B cell (primary cell): ENCODE results near the gene ITGB7. TPM values are rescaled to one million over a fixed set of nuclear protein-coding genes. Genes with fewer than 3 reads are reported as not detected.

Source experiments
- ATAC-seq: fragments of 200-7000 bp; cut with Tn5 transposase; one replicate; pipeline ENCODE4 v1.10.0; 2021; ENCODE audit warnings: low read depth, mild to moderate bottlenecking, moderate number of reproducible peaks, moderate library complexity
- CTCF ChIA-PET: fragments of 350-600 bp; sonication (Branson Sonifier 250); formaldehyde crosslinking; loops from one replicate; lab custom pipeline; 2021; ENCODE audit warnings: antibody characterized with exemption, inconsistent platforms; lab: Charles Lee
- POLR2A ChIA-PET: fragments of 350-600 bp; sonication (Branson Sonifier 250); formaldehyde crosslinking; loops from one replicate; lab custom pipeline; 2021; ENCODE audit warnings: antibody characterized with exemption; lab: Charles Lee
- DNase-seq: peaks from one replicate; pipeline ENCODE4 v3.0.0; 2013
- H2AFZ ChIP-seq: 2 replicates; pipeline ENCODE4 v1.6.1; 2012; ENCODE audit warnings: mild to moderate bottlenecking, low read depth, low read length; ENCODE audit not compliant: insufficient read depth, poor library complexity, severe bottlenecking
- H3K27ac ChIP-seq, 2 donors: 1 replicate in 1 of 2; 2 replicates in 1 of 2; pipeline ENCODE4 v1.5.1; 2012 to 2013; ENCODE audit warnings: low read length in 2 of 2, mild to moderate bottlenecking in 2 of 2, moderate library complexity in 1 of 2
- H3K27me3 ChIP-seq, 4 experiments: fragments of 200-600 bp in 1 of 4; sonication (generic) in 1 of 4; replicated peaks in 1 of 4; 1 replicate in 2 of 4; 2 replicates in 2 of 4; pipeline versions ENCODE4 v1.6.1 to v1.7.0; 2013 to 2016; ENCODE audit warnings: low read length in 3 of 4, mild to moderate bottlenecking in 2 of 4, mixed read lengths in 1 of 4, moderate library complexity in 1 of 4; ENCODE audit not compliant: insufficient read depth in 4 of 4, control insufficient read depth in 3 of 4; ENCODE audit errors: control extremely low read depth in 1 of 4
- H3K36me3 ChIP-seq, 2 experiments: replicated peaks in 1 of 2; 1 replicate in 1 of 2; 2 replicates in 1 of 2; pipeline versions ENCODE4 v1.6.1 to v1.7.1; 2013; ENCODE audit warnings: low read length in 1 of 2; ENCODE audit not compliant: insufficient read depth in 2 of 2, control insufficient read depth in 1 of 2; ENCODE audit errors: control extremely low read depth in 1 of 2, extremely low read depth in 1 of 2
- H3K4me1 ChIP-seq, 2 donors: fragments of 200-600 bp in 1 of 2; sonication (generic) in 1 of 2; 1 replicate in 1 of 2; 2 replicates in 1 of 2; pipeline versions ENCODE4 v1.5.1 to v1.6.1; 2013 to 2017; ENCODE audit warnings: low read length in 2 of 2; ENCODE audit not compliant: control insufficient read depth in 2 of 2, insufficient read depth in 2 of 2
- H3K4me2 ChIP-seq: replicated peaks from 2 replicates; pipeline ENCODE3; 2012; ENCODE audit warnings: mild to moderate bottlenecking, low read depth, low read length; ENCODE audit not compliant: poor library complexity, severe bottlenecking
- H3K4me3 ChIP-seq, 5 experiments: fragments of 200-600 bp in 1 of 5; sonication (generic) in 1 of 5; 1 replicate in 3 of 5; 2 replicates in 2 of 5; pipeline versions ENCODE4 v1.5.1 to v1.7.0; 2011 to 2016; ENCODE audit warnings: low read length in 4 of 5, mild to moderate bottlenecking in 4 of 5, low read depth in 2 of 5, control low read depth in 1 of 5, moderate library complexity in 1 of 5; ENCODE audit not compliant: insufficient read depth in 1 of 5; ENCODE audit errors: control extremely low read depth in 1 of 5, extremely low read depth in 1 of 5
- H3K79me2 ChIP-seq: fragments of 200-600 bp; sonication (generic); one replicate; pipeline ENCODE4 v1.6.0; 2016; ENCODE audit warnings: low read length; ENCODE audit not compliant: control insufficient read depth, insufficient read depth
- H3K9ac ChIP-seq: fragments of 200-600 bp; sonication (generic); 2 replicates; pipeline ENCODE4 v1.6.1; 2017; ENCODE audit warnings: mild to moderate bottlenecking, low read length, moderate library complexity
- H3K9me3 ChIP-seq, 3 donors: one replicate each; pipeline versions ENCODE4 v1.6.1 to v1.7.1; 2013; ENCODE audit warnings: low read length in 2 of 3; ENCODE audit not compliant: control insufficient read depth in 2 of 3, insufficient read depth in 1 of 3; ENCODE audit errors: control extremely low read depth in 1 of 3
- H4K20me1 ChIP-seq: 2 replicates; pipeline ENCODE4 v1.6.0; 2012; ENCODE audit warnings: mild to moderate bottlenecking, low read length; ENCODE audit not compliant: insufficient read depth, control insufficient read depth, poor library complexity, severe bottlenecking
- H3K27ac Mint-ChIP-seq: one replicate; pipeline ENCODE4 v1.8.0; 2021; ENCODE audit warnings: mixed read lengths
- H3K27me3 Mint-ChIP-seq: one replicate; pipeline ENCODE4 v1.8.0; 2021; ENCODE audit warnings: mixed read lengths
- H3K4me1 Mint-ChIP-seq: one replicate; pipeline ENCODE4 v1.8.0; 2021; ENCODE audit warnings: mixed read lengths
- H3K4me3 Mint-ChIP-seq: one replicate; pipeline ENCODE4 v1.8.0; 2021; ENCODE audit warnings: mixed read lengths
- H3K9me3 Mint-ChIP-seq: one replicate; pipeline ENCODE4 v1.8.0; 2022; ENCODE audit warnings: mixed read lengths; ENCODE audit not compliant: insufficient read depth
- EZH2 ChIP-seq: IDR thresholded peaks from 2 replicates; pipeline ENCODE4 v1.6.1; 2012; ENCODE audit warnings: borderline replicate concordance, low read depth, mild to moderate bottlenecking, moderate library complexity, low read length; ENCODE audit not compliant: insufficient read depth, poor library complexity, severe bottlenecking
- WGBS: methylation state at CpG from one replicate; pipeline ENCODE4 v1.1.5; 2013; ENCODE audit warnings: missing lambda C conversion rate; ENCODE audit not compliant: insufficient coverage; 5-methylcytosine and 5-hydroxymethylcytosine counted together
- intact Hi-C: fragments of 100-400 bp; cut with micrococcal nuclease; formaldehyde crosslinking; loops from one replicate; pipeline ENCODE4 v1.10.0; 2022
- polyA plus RNA-seq: library from polyadenylated mRNA; depleted of rRNA; stranded (reverse); fragments of >200 nt; gene quantifications from 2 replicates; pipeline ENCODE4 v1.2.3, GENCODE V29; 2012
- total RNA-seq, 2 donors: library from RNA; stranded (reverse); fragments of 120-200 nt in 1 of 2; gene quantifications; 1 replicate in 1 of 2; 2 replicates in 1 of 2; pipeline versions ENCODE4 v1.2.3 to v1.2.4, GENCODE V29; 2013 to 2022
- TF ChIP-seq, protein P1 (sequence below): fragments of 200-600 bp; IDR thresholded peaks from one replicate; pipeline ENCODE4 v1.8.0; 2022; ENCODE audit warnings: antibody characterized with exemption, mild to moderate bottlenecking

The ITGB7 gene
- total and polyA plus RNA-seq, 2 donors (not counting 1 experiment from before 2014, with no cell fraction given): 199 to 265 TPM

GRCh38 chr12:53218551-53219291, 11.7 kb upstream of the ITGB7 start:
- Mint-ChIP-seq H3K27me3 (no peaks in the 10 kb centered on the region), H3K4me1 (peaks cover 63% of the 10 kb centered on the region), H3K4me3 (peak overlapping the region; percentile 97), H3K9me3 (no peaks in the 10 kb centered on the region), H3K27ac (peak overlapping the region; percentile 92)
- peak overlapping the region; percentile 95 for H3K9ac ChIP-seq
- no peak for DNase-seq
- no peaks in the 10 kb centered on the region for H3K79me2 ChIP-seq
- peak overlapping the region in 1 of 2 donors; percentile 61 for H3K27ac ChIP-seq
- no peaks in the 10 kb centered on the region for H3K27me3 ChIP-seq
- ChIA-PET POLR2A (interaction anchor here (0.6 to 3.4 kb wide), 10 partner anchors 9 to 1064 kb away, joined by 3 to 29 read pairs (median 7); partner anchors contain the start of genes CSAD, ESPL1, PFDN5 and ZNF740), CTCF (interaction anchor here (0.9 to 17.1 kb wide), 11 partner anchors 10 to 120 kb away, joined by 3 to 721 read pairs (median 18); partner anchors contain the start of genes AAAS, ESPL1, ITGB7 and MYG1)
- no peak for ATAC-seq
- H3K9me3 ChIP-seq: no peaks in the 10 kb centered on the region
- intact Hi-C loops: no loop called here
- no peaks in the 10 kb centered on the region for H4K20me1 ChIP-seq
- peak overlapping the region in 3 of 5 experiments; percentile 63 to 100 (median 90) for H3K4me3 ChIP-seq
- TF ChIP-seq, protein P1, sequence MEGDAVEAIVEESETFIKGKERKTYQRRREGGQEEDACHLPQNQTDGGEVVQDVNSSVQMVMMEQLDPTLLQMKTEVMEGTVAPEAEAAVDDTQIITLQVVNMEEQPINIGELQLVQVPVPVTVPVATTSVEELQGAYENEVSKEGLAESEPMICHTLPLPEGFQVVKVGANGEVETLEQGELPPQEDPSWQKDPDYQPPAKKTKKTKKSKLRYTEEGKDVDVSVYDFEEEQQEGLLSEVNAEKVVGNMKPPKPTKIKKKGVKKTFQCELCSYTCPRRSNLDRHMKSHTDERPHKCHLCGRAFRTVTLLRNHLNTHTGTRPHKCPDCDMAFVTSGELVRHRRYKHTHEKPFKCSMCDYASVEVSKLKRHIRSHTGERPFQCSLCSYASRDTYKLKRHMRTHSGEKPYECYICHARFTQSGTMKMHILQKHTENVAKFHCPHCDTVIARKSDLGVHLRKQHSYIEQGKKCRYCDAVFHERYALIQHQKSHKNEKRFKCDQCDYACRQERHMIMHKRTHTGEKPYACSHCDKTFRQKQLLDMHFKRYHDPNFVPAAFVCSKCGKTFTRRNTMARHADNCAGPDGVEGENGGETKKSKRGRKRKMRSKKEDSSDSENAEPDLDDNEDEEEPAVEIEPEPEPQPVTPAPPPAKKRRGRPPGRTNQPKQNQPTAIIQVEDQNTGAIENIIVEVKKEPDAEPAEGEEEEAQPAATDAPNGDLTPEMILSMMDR: no peak
- no peak for TF ChIP-seq EZH2
- H3K4me1 ChIP-seq: peaks cover 39 to 55% of the 10 kb centered on the region in 2 donors
- H2AFZ ChIP-seq: no peak overlapping the region
- peak overlapping the region; percentile 98 for H3K4me2 ChIP-seq
- WGBS: 98% methylated on average over 7 of the region's 30 CpGs
- H3K36me3 ChIP-seq: peaks cover 0 to under 1% of the 10 kb centered on the region in 2 experiments

DNA sequence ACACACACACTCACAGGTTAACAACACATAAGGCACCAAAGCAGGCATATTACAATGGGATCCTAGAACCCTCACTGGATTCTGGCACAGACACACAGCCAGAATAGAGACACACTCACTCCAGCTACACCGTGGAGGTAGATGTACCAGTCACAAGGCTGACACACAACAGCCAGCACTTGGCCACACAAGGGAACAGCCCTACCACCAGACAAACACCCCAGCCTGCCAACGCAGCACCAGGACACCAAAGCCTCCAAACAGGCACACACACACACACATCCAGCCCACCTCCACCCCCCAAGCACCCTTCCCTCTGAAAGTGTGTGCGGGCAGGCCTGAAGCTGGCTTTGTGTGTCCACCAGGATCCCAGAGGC, 10.9 kb upstream of the ITGB7 start:
- H2AFZ ChIP-seq: no peak overlapping the region
- ChIA-PET POLR2A (interaction anchor here (2.0 kb wide), 1 partner anchor 9 kb away, joined by 7 read pairs; no protein-coding TSS in a partner anchor), CTCF (interaction anchor here (0.8 to 17.1 kb wide), 9 partner anchors 10 to 152 kb away, joined by 3 to 721 read pairs (median 6); partner anchors contain the start of genes ESPL1, ITGB7, MYG1 and PFDN5)
- H3K79me2 ChIP-seq: no peaks in the 10 kb centered on the region
- H4K20me1 ChIP-seq: no peaks in the 10 kb centered on the region
- Mint-ChIP-seq H3K9me3 (no peaks in the 10 kb centered on the region), H3K27me3 (no peaks in the 10 kb centered on the region), H3K27ac (peak overlapping the region; percentile 80), H3K4me3 (peak overlapping the region; percentile 61), H3K4me1 (peaks cover 69% of the 10 kb centered on the region)
- peak overlapping the region in 1 of 2 donors; percentile 61 for H3K27ac ChIP-seq
- intact Hi-C loops: no loop called here
- TF ChIP-seq, protein P1: no peak
- no peak for TF ChIP-seq EZH2
- DNase-seq (no peak), ATAC-seq (no peak)
- peaks cover 45 to 57% of the 10 kb centered on the region in 2 donors for H3K4me1 ChIP-seq
- no peaks in the 10 kb centered on the region for H3K9me3 ChIP-seq
- H3K9ac ChIP-seq: no peak overlapping the region
- peaks cover 0 to 4% of the 10 kb centered on the region in 2 experiments for H3K36me3 ChIP-seq
- H3K27me3 ChIP-seq: no peaks in the 10 kb centered on the region
- no peak overlapping the region for H3K4me3 ChIP-seq
- 81% methylated on average over 3 of the region's 3 CpGs for WGBS
- no peak overlapping the region for H3K4me2 ChIP-seq
